ENCODE measurements around the gene SPATA9. TPM values are rescaled to one million over a fixed set of nuclear protein-coding genes. Genes with fewer than 3 reads are reported as not detected.

The SPATA9 gene
- total RNA-seq, 1 donor from 2014 or later, result not detected

- no peak for DNase-seq (ENCODE audit: low spot score in 2 of 2)
- H3K4me3 ChIP-seq, result no peak overlapping the region
- intact Hi-C loops (cut with DNase I), result no loop called here
- no peaks in the 10 kb centered on the region for H3K27me3 ChIP-seq
- TF ChIP-seq, protein P1, sequence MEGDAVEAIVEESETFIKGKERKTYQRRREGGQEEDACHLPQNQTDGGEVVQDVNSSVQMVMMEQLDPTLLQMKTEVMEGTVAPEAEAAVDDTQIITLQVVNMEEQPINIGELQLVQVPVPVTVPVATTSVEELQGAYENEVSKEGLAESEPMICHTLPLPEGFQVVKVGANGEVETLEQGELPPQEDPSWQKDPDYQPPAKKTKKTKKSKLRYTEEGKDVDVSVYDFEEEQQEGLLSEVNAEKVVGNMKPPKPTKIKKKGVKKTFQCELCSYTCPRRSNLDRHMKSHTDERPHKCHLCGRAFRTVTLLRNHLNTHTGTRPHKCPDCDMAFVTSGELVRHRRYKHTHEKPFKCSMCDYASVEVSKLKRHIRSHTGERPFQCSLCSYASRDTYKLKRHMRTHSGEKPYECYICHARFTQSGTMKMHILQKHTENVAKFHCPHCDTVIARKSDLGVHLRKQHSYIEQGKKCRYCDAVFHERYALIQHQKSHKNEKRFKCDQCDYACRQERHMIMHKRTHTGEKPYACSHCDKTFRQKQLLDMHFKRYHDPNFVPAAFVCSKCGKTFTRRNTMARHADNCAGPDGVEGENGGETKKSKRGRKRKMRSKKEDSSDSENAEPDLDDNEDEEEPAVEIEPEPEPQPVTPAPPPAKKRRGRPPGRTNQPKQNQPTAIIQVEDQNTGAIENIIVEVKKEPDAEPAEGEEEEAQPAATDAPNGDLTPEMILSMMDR (IDR thresholded peaks at IDR 0.05), result no peak
- H3K36me3 ChIP-seq, result no peaks in the 10 kb centered on the region
- no peaks in the 10 kb centered on the region for H3K4me1 ChIP-seq
- H3K9me3 ChIP-seq, result no peaks in the 10 kb centered on the region
- no peak overlapping the region for H3K27ac ChIP-seq
These were observed 54.6 kb downstream of the SPATA9 start for GRCh38 chr5:95627971-95628810.

GRCh38 chr5:95626701-95627100 is 56.1 kb downstream of the SPATA9 start:
- Histone ChIP-seq H3K4me3 (no peak overlapping the region), H3K36me3 (no peaks in the 10 kb centered on the region), H3K9me3 (no peaks in the 10 kb centered on the region), H3K27me3 (no peaks in the 10 kb centered on the region), H3K27ac (peak overlapping the region; percentile 31 to 34), H3K4me1 (peaks cover 0 to 1% of the 10 kb centered on the region in 2 donors)
- TF ChIP-seq, protein P1 (IDR thresholded peaks at IDR 0.05), result no peak
- intact Hi-C loops (cut with DNase I), result no loop called here
- no peak for DNase-seq (ENCODE audit: low spot score in 2 of 2)

DNA sequence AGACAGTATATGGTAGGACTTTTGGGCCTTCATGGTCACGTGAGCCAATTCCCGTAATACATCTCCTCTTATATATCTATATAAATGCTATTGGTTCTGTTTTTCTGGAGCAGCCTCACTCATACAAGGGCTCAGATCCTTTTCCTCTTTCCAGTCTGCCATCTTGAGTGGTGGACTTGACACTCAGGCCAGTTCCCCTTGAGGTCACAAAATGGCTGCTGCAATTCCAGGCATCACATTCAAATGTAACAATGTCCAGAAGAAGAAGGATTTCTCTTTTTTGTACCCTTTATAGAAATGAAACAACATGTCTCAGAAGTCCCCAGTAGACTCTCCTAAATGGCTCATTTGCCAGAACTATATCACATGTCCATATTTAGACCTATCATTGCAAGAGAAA is 58.4 kb downstream of the SPATA9 start:
- Histone ChIP-seq H3K4me3 (no peak overlapping the region), H3K9me3 (no peaks in the 10 kb centered on the region), H3K36me3 (no peaks in the 10 kb centered on the region), H3K27me3 (no peaks in the 10 kb centered on the region), H3K4me1 (peaks cover 3 to 8% of the 10 kb centered on the region in 2 donors), H3K27ac (no peak overlapping the region)
- TF ChIP-seq, protein P1 (IDR thresholded peaks at IDR 0.05), result no peak
- no peak for DNase-seq (ENCODE audit: low spot score in 2 of 2)
- intact Hi-C loops (cut with DNase I), result no loop called here

- H3K9me3 ChIP-seq, result no peaks in the 10 kb centered on the region
- H3K36me3 ChIP-seq, result no peaks in the 10 kb centered on the region
- peaks cover 3 to 8% of the 10 kb centered on the region in 2 donors for H3K4me1 ChIP-seq
- H3K4me3 ChIP-seq, result no peak overlapping the region
- DNase-seq (ENCODE audit: low spot score in 2 of 2), result no peak
- TF ChIP-seq, protein P1 (IDR thresholded peaks at IDR 0.05), result no peak
- H3K27me3 ChIP-seq, result no peaks in the 10 kb centered on the region
- intact Hi-C loops (cut with DNase I), result no loop called here
- H3K27ac ChIP-seq, result no peak overlapping the region
These were observed 59.1 kb downstream of the SPATA9 start for GRCh38 chr5:95623706-95624105.

GRCh38 chr5:95621839-95622629 is 60.8 kb downstream of the SPATA9 start:
- Histone ChIP-seq H3K27me3 (no peaks in the 10 kb centered on the region), H3K36me3 (no peaks in the 10 kb centered on the region), H3K4me3 (peak overlapping the region in 1 of 2 donors; percentile 71), H3K4me1 (peaks cover 3 to 8% of the 10 kb centered on the region in 2 donors), H3K9me3 (no peaks in the 10 kb centered on the region), H3K27ac (no peak overlapping the region)
- TF ChIP-seq, protein P1 (IDR thresholded peaks at IDR 0.05), result no peak
- intact Hi-C loops (cut with DNase I), result loop anchor here (2.0 kb wide), 1 partner anchor 25 kb away; the partner anchor contains the start of gene RFESD
- no peak for DNase-seq (ENCODE audit: low spot score in 2 of 2)
